Uterus (tissue), 4 donors: ENCODE data around the gene NGLY1. TPM values are rescaled to one million over a fixed set of nuclear protein-coding genes. Genes with fewer than 3 reads are reported as not detected.

Experiments
- DNase-seq, 2 donors: peaks; one replicate each; pipeline ENCODE4 v3.0.0-alpha.2; 2019 to 2020
- H3K27ac ChIP-seq, 2 donors: fragments of 200-600 bp; sonication (generic); 1 replicate in 1 of 2; 2 replicates in 1 of 2; pipeline ENCODE4 v1.5.1; 2016 to 2018
- H3K27me3 ChIP-seq, 2 donors: fragments of 200-600 bp; sonication (generic); one replicate each; pipeline ENCODE4 v1.5.1; 2018 to 2019; ENCODE audit warnings: control low read depth in 1 of 2
- H3K36me3 ChIP-seq, 2 donors: fragments of 200-600 bp; sonication (generic); one replicate each; pipeline ENCODE4 v1.5.1; 2019; ENCODE audit warnings: control low read depth in 1 of 2
- H3K4me1 ChIP-seq, 2 donors: fragments of 200-600 bp; sonication (generic); one replicate each; pipeline ENCODE4 v1.5.1; 2018 to 2019; ENCODE audit warnings: control low read depth in 1 of 2
- H3K4me3 ChIP-seq, 2 donors: fragments of 200-600 bp; sonication (generic); 1 replicate in 1 of 2; 2 replicates in 1 of 2; pipeline ENCODE4 v1.5.1; 2018 to 2019; ENCODE audit warnings: mild to moderate bottlenecking in 1 of 2
- H3K9me3 ChIP-seq, 2 donors: fragments of 200-600 bp; sonication (generic); one replicate each; pipeline ENCODE4 v1.5.1; 2019; ENCODE audit warnings: control low read depth in 1 of 2
- POLR2A ChIP-seq, 2 donors: fragments of 450-650 bp; IDR thresholded peaks; one replicate each; pipeline ENCODE4 v1.6.1; 2016; ENCODE audit warnings: antibody characterized with exemption in 2 of 2, mild to moderate bottlenecking in 1 of 2, moderate library complexity in 1 of 2
- intact Hi-C: fragments of 100-400 bp; cut with DNase I; formaldehyde crosslinking; loops from one replicate; pipeline ENCODE4 v1.15.1; 2023; ENCODE audit warnings: low total_unique reads
- total RNA-seq, 4 donors: library from RNA; depleted of rRNA in 3 of 4; stranded (reverse); fragments of >200 nt in 3 of 4; gene quantifications; one replicate each; pipeline versions ENCODE4 v1.1.0 to v1.2.4, GENCODE V29; 2014 to 2023
- TF ChIP-seq, protein P1 (sequence below), 4 experiments: fragments of 200-600 bp in 2 of 4; fragments of 450-650 bp in 2 of 4; sonication (generic) in 2 of 4; IDR thresholded peaks; one replicate each; pipeline ENCODE4 v1.5.1; 2016 to 2019; ENCODE audit warnings: antibody characterized with exemption in 4 of 4, mild to moderate bottlenecking in 2 of 4, moderate library complexity in 1 of 4
- donor health status: DM: yes; HTN: yes; CAD: no.

The NGLY1 gene
- total RNA-seq, 4 donors from 2014 or later = 7.4 to 59.2 (median 30.3) TPM

DNA sequence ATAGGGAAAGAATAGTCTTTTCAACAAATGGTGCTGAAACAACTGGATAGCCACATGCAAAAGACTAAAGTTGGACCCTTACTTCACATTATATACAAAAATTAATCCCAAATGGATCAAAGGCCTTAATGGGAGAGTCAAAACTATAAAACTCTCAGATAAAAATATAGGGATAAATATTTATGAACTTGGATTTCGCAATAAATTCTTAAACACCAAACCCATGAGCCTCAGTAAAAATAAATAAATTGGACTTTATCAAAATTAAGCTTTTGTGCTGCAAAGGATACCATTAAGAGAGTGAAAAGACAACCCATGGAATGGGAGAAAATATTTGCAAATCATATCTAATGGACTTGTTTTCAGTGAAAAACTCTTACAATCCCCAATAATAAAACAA is 99.8 kb downstream of the NGLY1 start:
- Histone ChIP-seq H3K27ac (no peak overlapping the region), H3K4me3 (no peak overlapping the region), H3K36me3 (no peaks in the 10 kb centered on the region), H3K4me1 (no peaks in the 10 kb centered on the region), H3K27me3 (no peaks in the 10 kb centered on the region), H3K9me3 (no peaks in the 10 kb centered on the region)
- intact Hi-C loops = no loop called here
- no peak for DNase-seq
- TF ChIP-seq POLR2A (IDR thresholded peaks at IDR 0.05) = no peak
- TF ChIP-seq, protein P1, sequence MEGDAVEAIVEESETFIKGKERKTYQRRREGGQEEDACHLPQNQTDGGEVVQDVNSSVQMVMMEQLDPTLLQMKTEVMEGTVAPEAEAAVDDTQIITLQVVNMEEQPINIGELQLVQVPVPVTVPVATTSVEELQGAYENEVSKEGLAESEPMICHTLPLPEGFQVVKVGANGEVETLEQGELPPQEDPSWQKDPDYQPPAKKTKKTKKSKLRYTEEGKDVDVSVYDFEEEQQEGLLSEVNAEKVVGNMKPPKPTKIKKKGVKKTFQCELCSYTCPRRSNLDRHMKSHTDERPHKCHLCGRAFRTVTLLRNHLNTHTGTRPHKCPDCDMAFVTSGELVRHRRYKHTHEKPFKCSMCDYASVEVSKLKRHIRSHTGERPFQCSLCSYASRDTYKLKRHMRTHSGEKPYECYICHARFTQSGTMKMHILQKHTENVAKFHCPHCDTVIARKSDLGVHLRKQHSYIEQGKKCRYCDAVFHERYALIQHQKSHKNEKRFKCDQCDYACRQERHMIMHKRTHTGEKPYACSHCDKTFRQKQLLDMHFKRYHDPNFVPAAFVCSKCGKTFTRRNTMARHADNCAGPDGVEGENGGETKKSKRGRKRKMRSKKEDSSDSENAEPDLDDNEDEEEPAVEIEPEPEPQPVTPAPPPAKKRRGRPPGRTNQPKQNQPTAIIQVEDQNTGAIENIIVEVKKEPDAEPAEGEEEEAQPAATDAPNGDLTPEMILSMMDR (IDR thresholded peaks at IDR 0.05) = no peak

DNA sequence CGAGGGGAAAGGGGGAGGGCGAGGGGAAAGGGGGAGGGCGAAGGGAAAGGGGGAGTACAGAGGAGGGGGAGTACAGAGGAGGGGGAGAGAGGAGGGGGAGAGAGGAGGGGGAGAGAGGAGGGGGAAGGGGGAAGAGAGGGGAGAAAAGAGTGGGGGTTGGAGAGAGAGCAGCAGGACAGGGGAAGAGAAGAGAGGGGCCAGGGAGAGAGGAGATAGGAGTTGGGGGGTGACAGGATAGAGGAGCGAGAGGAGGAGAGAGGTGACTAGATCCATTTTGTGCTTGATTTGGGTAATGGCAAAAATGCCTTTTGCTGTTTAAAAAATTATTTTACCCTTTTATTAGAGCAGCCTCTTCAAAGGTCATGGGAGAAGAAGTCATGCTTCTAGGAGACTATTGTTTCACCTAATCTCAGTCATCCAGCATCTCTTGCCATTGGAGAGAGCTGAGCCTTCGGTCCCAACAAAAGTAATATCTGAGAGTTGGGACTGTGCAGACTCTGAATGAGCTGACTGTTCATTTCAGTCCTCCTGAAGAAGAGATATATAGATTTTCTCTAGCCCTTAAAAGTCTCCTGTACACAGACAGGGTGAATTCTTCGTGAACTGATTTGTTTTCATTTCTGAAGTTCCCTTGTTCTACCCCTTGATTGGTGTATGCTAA is 103.5 kb downstream of the NGLY1 start:
- H3K27ac ChIP-seq = no peak overlapping the region

DNA sequence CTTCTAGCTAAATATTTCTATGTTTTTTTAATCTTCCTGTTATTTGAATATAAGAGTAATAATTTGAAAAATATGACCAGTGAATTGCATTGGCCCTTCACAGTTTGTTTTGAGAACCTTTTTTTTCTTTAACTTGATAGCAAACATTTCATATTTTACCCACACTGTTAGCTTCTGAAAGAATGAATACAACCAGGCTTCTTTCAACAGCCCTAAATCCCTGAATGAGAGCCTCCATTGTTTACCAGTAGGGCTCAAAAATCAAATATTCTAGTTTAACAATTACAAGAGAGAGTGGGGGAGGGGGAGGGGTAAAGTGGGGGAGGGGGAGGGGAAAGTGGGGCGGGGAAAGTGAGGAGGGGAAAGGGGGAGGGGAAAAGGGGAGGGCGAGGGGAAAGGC is 104.1 kb downstream of the NGLY1 start:
- no peak for TF ChIP-seq POLR2A (IDR thresholded peaks at IDR 0.05)
- TF ChIP-seq, protein P1 (IDR thresholded peaks at IDR 0.05) = no peak
- intact Hi-C loops = no loop called here
- Histone ChIP-seq H3K9me3 (no peaks in the 10 kb centered on the region), H3K4me3 (no peak overlapping the region), H3K4me1 (no peaks in the 10 kb centered on the region), H3K27ac (no peak overlapping the region), H3K27me3 (no peaks in the 10 kb centered on the region), H3K36me3 (no peaks in the 10 kb centered on the region)
- DNase-seq = no peak

More for the DNA sequence above, 103.5 kb downstream of the NGLY1 start:
- no peak for DNase-seq
- Histone ChIP-seq H3K36me3 (no peaks in the 10 kb centered on the region), H3K9me3 (no peaks in the 10 kb centered on the region), H3K27me3 (no peaks in the 10 kb centered on the region), H3K4me1 (no peaks in the 10 kb centered on the region), H3K4me3 (no peak overlapping the region)
- intact Hi-C loops = no loop called here
- TF ChIP-seq POLR2A (IDR thresholded peaks at IDR 0.05) = no peak
- TF ChIP-seq, protein P1 (IDR thresholded peaks at IDR 0.05) = no peak

DNA sequence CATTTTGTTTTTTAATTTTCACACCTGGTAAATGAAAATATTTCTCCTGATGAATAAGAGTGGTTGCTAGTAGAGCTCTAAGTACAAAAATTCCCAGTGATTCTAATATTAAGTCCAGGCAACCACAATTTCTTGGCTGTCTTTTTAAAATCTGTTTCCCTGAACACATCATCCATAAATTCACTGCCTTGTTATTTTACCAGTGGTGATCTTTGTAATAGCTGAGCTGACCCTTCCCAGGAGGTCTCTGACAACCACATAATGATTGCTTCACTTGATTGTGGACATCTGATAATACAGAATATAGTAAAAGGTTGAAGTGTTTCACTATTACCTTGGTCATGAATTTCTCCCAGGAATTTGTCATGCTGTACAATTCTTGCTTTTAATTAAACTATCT is 104.7 kb downstream of the NGLY1 start:
- no peaks in the 10 kb centered on the region for H3K27me3 ChIP-seq
- no peak overlapping the region for H3K4me3 ChIP-seq
- intact Hi-C loops = no loop called here
- no peak for DNase-seq
- H3K36me3 ChIP-seq = no peaks in the 10 kb centered on the region
- TF ChIP-seq, protein P1 (IDR thresholded peaks at IDR 0.05) = no peak
- TF ChIP-seq POLR2A (IDR thresholded peaks at IDR 0.05) = no peak
- H3K4me1 ChIP-seq = no peaks in the 10 kb centered on the region
- H3K9me3 ChIP-seq = no peaks in the 10 kb centered on the region
- H3K27ac ChIP-seq = no peak overlapping the region

DNA sequence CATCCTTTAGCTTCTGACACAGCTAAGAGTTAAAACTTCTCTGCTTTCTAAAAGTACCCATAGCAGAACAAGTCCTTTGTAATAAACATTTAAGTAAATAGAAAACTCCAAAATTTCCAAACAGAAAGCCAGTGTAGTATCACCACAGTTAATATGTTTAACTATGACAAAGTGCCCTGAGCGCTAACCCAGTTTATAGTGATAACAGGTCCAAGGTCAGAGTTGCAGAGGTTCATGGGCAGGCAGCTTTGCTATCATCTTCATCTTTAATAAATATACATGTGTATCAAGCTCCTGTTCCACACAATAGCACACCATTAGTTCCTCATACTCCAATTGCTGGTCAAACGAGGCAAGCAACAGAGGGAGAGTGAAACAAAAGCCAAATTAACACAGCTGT is 106.1 kb downstream of the NGLY1 start:
- H3K36me3 ChIP-seq = no peaks in the 10 kb centered on the region
- intact Hi-C loops = no loop called here
- no peak overlapping the region for H3K27ac ChIP-seq
- H3K4me1 ChIP-seq = no peaks in the 10 kb centered on the region
- H3K9me3 ChIP-seq = no peaks in the 10 kb centered on the region
- TF ChIP-seq, protein P1 (IDR thresholded peaks at IDR 0.05) = no peak
- TF ChIP-seq POLR2A (IDR thresholded peaks at IDR 0.05) = no peak
- no peak for DNase-seq
- H3K27me3 ChIP-seq = no peaks in the 10 kb centered on the region
- no peak overlapping the region for H3K4me3 ChIP-seq
